MM.1S (cell line): Measurements from ENCODE around the gene PAMR1.

Source experiments
- EZH2 ChIP-seq: fragments of 300-600 bp; sonication (generic); optimal IDR thresholded peaks from 2 replicates; pipeline ENCODE3; 2017; ENCODE audit warnings: low read depth, mild to moderate bottlenecking, antibody characterized with exemption, low read length, mixed read lengths
- TF ChIP-seq, protein P1 (sequence below): fragments of 300-600 bp; sonication (generic); IDR thresholded peaks from 2 replicates; pipeline ENCODE4 v1.5.1; 2016; ENCODE audit warnings: antibody characterized with exemption, low read length, mixed read lengths

DNA sequence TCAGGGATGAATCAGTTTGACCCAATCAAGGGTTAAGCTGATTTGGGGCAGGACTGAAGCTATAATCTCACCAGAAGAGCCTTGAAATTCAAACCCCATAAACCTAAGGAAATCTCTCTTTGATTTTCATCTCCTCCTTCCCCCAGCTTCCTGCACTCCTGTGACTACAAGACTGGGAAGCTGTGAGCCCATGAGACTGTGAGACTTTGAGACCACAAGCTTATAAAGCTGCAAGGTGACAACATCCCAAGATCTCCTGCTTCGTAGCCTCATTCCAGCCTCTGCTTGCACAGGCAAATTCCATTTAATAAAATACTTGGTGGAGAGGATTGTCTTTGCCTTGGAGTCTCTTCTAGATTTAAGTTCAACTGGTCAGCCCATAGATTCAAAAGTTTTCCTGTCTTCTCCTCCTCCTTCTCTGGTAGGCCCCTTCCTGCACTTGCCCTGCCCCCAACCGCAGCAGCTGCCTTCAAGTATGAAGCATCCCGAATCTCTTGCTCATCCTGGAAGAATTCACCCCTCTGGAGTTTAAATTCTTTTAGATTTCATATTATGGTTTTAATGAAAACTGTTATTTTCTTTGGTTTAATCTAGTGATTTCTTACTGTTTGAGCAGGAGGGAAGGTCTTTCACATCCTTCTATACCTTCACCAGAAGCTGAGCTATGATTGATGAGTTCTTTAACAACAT lies 42.1 kb downstream of the PAMR1 start:
- TF ChIP-seq, protein P1, sequence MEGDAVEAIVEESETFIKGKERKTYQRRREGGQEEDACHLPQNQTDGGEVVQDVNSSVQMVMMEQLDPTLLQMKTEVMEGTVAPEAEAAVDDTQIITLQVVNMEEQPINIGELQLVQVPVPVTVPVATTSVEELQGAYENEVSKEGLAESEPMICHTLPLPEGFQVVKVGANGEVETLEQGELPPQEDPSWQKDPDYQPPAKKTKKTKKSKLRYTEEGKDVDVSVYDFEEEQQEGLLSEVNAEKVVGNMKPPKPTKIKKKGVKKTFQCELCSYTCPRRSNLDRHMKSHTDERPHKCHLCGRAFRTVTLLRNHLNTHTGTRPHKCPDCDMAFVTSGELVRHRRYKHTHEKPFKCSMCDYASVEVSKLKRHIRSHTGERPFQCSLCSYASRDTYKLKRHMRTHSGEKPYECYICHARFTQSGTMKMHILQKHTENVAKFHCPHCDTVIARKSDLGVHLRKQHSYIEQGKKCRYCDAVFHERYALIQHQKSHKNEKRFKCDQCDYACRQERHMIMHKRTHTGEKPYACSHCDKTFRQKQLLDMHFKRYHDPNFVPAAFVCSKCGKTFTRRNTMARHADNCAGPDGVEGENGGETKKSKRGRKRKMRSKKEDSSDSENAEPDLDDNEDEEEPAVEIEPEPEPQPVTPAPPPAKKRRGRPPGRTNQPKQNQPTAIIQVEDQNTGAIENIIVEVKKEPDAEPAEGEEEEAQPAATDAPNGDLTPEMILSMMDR, result no peak
- TF ChIP-seq EZH2, result no peak
